HG03558 (cell line): ENCODE results near the gene TGFB1I1.

Experiments
- ATAC-seq: cut with Tn5 transposase; IDR thresholded peaks from one replicate; pipeline ENCODE4 v1.9.1; 2021; ENCODE audit warnings: moderate number of reproducible peaks; ENCODE audit not compliant: unreplicated experiment; ENCODE audit errors: extremely low read depth

The TGFB1I1 gene

DNA sequence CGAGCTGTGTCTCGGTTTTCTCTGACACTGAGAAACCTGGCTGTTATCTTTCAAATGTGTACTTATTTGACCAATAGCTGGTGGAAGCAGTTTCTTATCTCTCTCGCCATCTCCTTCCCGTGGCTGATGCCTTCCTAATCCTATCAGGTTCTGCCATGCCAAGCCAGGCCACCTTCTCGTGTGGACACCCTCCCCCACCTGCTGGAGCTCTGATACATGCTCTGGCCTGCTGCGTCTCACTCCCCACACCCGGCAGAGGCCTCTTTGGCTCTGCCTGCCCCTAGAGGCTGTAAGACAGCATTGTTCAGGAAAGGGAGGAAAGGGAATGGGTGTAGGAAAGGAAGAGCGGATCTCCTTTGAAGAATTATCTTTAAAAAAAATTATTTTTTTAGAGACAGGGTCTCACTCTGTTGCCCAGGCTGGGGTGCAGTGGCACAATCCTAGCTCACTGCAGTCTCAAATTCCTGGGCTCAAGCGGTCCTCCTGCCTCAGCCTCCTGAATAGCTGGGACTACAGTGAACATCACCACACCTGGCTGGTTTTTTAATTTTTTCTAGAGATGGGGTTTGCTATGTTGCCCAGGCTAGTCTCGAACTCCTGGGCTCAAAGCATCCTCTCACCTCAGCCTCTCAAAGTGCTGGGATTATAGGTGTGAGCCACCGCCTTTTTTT, 20.1 kb upstream of the TGFB1I1 start:
- no peak for ATAC-seq

DNA sequence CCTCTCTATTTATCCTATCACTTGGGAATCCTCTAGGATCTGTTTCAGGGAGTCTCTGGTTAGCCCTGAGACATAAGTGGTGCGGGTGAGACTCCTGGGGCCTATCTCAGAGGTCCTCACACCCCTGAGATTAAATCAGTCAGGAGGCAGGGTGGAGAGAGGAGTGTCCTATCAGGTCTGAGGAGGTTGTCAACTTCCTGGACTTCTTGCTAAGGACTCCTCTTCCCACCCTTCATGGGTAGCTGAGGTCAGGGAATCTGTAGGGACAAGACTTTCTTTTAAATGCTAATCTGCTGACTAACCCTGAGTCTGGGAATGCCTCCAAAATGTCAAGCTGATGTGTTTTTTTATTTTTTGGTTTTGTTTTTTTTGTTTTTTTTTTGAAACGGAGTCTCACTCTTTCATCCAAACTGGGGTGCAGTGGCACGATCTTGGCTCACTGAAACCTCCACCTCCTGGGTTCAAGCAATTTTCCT, 19.3 kb upstream of the TGFB1I1 start:
- ATAC-seq: no peak

DNA sequence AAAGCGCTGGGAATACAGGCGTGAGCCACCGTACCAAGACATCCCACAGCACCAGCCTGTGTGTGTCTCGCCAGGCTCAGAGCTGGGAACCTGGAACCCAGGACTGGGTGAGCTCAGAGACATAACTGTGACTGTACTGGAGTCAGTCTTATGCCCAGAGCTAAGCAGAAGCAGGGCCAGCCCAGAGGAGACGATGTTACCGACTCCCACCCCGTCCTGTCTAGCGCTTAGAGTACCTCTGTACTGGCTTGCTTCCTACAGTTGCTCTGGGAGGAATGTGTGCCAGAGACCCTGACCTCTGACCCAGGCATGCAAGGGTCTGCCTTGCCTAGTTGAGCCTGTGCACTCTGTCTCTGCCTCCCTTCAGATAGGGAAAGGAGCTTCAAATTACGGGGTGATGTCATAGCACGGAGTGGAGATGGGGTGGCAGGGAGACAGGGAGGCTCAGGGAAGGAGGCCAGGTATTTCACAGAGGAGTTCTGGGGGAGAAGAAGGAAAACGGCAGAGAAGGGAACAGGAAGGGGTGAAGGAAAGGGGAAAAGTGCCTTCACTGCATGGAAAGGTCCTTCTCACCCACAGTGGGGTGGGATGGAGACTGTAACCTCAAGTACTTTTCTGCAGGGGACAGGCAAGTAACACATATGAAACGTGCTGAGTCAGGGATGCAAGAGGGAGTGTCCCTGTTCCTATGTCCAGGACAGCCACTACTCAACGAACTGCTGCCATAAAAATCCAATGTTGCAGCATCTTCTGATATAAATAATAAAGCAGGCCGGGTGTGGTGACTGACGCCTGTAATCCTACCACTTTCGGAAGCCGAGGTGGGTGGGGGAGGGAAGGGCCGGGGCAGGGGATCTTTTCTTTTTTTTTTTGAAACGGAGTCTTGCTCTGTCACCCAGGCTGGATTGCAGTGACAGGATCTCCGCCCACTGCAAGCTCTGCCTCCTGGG, 18.4 kb upstream of the TGFB1I1 start:
- ATAC-seq: no peak

DNA sequence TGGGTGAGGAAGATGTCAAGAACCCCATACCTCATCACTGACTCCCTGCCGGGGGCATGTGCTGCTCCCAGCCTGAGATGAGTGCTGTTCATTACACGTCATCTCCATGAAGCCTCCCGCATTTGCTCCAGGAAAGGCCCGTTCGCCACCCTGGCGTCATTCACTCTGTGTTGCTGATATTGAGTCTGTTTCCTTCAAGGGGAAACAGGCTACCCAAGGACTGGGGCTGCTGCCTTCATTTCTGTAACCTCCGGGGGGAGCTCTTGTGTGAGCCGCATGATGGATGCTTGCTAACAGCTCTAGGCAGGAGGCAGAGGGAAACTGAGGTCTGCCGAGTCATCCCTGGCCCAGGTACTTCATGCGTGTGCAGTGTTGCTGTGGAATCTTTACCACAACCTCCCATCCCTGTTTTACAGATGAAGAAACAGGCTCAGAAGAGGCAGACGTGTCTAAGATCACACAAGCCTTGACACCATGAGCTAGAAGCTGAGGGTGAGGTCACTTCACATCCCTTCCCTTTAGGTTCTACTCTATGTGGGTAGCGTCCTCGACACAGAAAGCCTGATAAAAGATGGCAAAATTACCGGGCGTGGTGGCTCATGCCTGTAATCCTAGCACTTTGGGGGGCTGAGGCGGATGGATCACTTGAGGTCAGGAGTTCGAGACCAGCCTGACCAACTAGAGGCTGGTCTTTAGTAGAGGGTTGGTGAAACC, 16.2 kb upstream of the TGFB1I1 start:
- no peak for ATAC-seq

DNA sequence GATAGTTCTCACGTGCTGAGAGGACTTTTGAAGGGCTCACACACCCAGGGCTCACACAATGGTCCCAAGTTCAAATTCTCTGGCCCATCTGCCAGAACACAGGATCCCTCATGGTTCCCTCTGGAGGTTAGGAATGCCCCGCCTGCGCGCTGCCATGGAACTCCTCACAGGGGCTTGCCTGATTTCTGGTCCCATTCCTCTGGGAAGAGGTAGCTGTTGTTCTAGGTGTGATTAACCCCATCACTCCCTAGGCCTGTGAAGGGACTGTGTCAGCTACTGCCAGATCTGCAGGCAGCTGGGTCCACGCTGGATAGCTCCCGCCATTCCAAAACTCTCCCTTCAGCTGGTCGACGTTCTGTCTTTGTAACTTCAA, 15.0 kb upstream of the TGFB1I1 start:
- ATAC-seq: no peak

DNA sequence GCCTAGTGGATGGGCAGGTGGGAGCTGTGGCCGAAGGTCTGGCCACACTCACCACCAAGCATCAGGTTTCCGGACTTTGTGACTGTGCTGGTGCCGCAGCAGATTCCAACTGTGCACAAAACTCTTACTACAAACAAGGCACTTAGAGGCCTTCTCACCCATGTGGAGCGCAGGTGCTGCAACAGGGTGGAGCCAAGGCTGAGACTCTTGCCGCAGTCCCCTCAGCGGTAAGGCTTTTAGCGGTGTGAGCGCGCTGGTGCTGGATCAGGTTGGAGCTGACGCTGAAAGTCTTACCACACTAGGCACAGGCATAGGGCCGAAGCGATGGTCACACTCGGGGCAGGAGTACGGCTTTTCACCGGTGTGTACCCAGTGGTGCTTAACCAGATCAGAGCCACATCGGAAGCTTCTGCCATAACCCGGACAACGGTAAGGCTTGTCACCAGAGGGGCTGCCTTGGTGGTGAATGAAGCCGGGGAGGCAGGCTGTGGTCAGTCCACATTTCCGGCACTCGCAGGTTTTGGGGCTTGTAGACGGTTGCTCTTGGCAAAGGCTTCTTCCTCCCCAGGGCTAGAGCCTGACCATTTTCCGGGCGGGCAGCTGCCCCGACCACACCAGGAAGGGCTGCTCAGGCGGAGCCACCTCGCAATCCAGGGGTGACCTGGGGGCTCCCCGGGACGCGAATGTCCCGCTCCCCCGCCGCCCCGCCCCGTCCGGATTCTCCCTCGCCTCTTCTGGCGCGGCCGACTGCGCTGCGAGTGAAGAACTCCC, 13.7 kb upstream of the TGFB1I1 start:
- ATAC-seq: no peak

DNA sequence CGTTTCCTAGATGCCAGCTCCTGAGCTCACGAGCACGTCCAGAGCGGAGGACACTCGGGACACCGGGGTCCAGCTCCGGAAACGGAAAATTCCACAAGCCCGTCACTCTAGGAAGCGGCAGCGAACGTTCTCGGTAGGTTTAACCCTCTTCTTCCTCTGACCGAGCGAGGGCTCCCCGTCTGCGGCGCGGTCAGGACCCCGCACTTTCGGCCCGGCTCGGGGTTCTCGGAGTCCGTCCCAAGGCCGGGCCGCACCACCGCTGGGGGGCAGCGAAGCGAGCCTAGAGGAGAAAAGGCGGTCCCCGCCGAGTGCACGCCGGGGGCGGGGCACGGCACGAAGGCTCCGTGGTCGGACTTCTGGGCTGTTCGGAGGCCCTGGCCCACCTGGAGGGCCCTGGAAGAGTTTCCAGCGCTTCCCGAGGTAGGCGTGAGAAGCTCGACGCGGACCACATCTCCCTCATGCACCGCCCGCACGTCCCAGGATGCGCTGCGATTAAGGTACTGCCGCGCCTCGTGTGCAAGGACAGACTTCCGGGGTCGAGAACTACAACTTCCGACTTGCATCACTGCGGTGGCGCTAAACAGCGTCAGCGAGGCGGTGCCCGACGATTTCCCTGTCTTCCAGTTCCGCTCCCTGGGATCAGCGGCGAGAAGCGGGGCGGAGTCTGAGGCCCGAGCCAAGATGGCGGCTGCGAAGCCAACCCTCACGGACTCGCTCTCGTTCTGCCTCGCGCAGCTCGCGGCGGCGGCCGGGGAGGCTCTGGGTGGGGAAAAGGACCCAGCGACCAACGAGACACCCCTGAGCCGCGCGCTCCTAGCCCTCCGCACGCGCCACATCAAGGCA, 12.9 kb upstream of the TGFB1I1 start, which contains the start of gene ARMC5:
ARMC5 (plus strand) TSS at position 658 of the 843 bp plus-strand sequence; CDS start at position 682, 24 bp downstream.
- peak; percentile 50 for ATAC-seq

DNA sequence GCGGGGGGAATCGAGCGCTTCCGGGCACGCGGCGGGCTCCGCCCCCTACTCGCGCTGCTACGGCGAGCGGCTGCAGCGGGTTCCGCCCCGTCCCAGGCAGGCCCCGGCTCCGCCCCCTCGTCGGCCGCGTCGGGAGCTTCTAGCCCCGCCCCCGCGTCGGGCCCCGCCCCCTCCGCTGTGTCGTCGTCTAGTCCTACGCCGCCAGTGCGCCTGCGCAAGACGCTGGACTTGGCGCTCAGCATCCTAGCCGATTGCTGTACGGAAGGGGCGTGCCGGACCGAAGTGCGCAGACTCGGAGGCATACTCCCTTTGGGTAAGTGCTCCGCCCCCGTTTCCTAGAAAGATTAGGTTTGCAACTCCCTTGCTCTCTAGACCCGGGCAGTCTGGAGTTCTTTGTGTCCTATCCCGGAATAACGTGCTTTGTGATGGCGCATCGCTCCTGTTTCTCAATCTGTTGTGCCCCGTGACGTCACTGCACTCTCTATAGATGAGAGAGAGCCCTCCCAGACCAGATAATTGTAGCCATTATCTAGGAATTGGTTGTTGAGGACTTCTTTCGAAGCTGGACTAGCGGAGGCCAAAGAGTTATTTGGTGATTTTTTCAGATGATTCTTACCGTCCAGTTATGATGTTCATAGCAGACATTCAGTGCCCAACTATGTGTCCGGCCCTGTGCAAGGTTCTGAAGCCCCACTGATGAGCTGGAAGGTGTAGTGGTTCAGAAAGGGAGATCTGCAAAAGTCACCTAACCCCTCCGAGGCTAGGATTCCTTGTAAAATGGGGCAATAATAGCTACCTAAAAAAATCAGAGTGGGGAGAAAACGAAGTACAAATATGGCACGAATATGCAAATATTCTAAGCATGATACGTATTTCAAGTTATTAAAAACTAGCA, 12.0 kb upstream of the TGFB1I1 start:
- peak; percentile 39 for ATAC-seq

DNA sequence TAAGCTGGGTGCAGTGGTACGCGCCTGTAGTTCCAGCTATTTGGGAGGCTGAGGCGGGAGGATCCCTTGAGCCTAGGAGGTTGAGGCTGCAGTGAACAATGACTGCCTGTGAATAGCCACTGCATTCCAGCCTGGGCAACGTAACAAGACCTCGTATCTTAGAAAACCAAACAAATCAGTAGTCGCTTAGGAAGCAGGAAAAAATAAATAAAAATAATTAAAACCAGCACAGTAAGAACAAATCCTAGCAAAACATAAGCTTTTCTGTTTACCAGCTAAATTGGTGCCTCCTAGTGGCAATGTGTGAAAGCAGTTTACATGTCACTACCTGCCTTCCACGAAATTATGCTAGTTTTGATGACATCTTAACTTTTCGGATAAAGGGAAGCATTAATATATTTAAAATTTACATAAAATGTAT, 11.4 kb upstream of the TGFB1I1 start:
- no peak for ATAC-seq

DNA sequence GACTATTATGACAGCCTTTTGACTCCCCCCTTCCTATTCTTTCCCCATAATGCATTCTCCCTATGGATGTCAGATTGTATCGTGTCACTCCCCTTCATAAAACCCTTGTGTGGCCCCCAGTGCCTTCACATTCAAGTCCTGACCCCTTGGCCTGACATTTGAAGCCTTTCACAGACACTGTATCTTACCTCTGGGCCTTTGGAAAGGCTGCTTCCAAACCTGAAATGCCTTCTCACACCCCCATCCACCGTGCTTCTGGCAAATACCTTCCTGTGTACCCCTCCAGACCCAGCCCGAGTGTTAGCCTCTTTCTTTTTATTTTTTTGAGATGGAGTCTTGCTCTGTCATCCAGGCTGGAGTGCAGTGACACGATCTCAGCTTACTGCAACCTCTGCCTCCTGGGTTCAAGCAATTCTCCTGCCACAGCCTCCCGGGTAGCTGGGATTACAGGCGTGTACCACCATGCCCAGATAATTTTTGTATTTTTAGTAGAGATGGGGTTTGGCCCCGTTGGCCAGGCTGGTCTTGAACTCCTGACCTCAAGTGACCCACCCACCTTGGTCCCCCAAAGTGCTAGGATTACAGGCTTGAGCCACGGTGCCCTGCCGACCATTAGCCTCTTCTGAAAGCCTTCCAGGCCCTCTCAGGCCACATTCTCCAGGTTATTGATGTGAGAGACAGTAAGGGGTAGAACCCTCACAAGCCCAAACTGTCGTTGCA, 10.6 kb upstream of the TGFB1I1 start:
- no peak for ATAC-seq

DNA sequence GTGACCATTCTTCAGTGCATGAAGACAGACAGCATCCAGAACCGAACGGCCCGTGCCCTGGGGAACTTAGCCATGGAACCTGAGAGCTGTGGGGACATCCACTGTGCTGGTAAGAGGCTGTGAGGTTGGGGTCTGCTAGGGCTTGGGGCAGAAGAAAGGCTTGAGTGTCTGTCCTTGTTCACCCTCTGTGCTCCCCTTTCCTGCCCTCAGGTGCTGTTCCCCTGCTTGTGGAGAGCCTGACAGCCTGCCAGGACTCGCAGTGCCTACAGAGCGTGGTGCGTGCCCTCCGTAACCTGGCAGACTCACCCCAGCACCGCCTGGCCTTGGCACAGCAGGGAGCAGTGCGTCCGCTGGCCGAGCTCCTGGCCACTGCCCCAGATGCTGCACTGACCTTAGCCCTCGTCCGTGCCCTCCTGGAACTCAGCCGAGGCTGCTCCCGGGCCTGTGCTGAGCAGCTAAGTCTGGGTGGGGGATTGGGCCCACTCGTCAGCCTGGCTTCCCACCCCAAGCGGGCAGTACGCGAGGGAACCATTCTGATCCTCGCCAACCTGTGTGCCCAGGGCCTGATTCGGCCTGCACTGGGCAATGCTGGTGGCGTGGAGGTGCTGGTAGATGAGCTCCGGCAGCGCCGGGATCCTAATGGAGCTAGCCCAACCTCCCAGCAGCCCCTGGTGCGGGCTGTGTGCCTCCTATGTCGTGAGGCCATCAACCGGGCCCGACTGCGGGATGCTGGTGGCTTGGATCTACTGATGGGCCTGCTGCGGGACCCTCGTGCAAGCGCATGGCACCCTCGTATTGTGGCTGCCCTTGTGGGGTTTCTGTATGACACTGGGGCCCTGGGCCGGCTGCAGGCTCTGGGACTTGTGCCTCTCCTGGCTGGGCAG, 9.8 kb upstream of the TGFB1I1 start:
- ATAC-seq: no peak

DNA sequence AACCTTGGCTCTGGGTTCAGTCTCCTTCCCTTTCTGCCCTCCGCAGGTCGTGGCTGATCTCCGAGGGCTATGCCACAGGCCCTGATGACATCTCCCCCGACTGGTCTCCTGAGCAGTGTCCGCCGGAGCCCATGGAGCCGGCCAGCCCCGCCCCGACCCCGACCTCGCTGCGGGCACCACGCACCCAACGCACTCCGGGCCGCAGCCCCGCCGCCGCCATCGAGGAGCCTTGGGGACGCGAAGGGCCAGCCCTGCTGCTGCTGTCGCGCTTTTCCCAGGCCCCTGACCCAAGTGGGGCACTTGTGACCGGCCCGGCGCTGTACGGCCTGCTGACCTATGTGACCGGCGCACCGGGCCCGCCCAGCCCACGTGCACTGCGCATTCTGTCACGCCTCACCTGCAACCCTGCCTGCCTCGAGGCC, 7.6 kb upstream of the TGFB1I1 start:
- ATAC-seq: no peak

DNA sequence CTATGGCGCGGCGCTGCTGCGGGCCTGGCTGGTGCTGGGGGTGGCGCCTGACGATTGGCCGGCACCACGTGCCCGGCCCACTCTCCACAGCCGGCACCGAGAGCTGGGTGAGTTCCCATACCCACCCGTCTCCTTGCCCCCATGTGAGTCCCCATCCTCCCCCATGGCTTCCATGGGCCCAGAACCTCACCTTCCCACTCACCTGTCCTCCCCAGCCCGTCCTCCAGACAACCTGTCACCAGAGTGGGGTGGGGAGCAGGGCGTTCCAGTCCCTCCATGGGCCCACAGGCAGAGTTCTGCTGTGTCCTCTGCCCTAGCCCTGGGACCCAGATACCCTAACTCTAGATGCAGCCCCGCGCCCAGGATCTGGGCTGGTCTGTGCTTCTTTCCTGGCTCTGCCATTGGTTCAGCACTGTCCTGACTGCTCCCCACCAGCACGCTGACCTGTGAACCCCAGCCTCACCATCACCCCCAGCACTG, 7.1 kb upstream of the TGFB1I1 start:
- ATAC-seq: no peak

DNA sequence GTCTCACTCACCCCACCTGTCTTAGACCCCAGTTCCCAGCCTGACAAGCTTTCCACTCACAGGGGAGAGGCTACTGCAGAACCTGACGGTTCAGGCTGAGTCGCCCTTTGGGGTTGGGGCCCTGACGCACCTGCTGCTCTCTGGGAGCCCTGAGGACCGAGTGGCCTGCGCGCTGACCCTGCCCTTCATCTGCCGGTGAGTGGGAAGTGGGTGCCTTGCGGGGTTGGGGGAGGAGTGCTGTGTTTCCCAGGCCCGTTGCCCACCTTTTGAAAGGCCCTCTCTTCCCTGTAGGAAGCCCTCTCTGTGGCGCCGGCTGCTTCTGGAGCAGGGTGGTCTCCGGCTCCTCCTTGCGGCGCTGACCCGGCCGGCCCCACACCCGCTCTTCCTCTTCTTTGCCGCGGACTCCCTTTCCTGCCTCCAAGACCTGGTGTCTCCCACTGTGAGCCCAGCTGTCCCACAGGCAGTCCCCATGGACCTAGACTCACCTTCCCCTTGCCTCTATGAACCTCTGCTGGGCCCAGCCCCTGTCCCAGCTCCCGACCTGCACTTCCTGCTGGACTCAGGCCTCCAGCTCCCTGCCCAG, 6.1 kb upstream of the TGFB1I1 start:
- ATAC-seq: no peak

DNA sequence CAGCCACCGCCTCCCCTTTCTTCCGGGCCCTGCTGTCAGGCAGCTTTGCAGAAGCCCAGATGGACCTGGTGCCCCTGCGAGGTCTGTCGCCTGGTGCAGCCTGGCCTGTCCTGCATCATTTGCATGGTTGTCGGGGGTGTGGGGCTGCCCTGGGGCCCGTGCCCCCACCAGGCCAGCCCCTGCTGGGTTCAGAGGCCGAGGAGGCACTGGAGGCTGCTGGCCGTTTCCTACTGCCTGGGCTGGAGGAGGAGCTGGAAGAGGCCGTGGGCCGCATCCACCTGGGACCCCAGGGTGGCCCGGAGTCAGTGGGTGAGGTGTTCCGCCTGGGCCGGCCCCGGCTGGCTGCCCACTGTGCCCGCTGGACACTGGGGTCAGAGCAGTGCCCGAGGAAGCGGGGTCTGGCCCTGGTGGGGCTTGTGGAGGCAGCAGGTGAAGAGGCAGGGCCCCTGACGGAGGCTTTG, 5.5 kb upstream of the TGFB1I1 start:
- no peak for ATAC-seq
